ENCODE data around the gene WDR90. TPM values are rescaled to one million over a fixed set of nuclear protein-coding genes. Genes with fewer than 3 reads are reported as not detected.

The WDR90 gene
- total and polyA plus RNA-seq, 8 donors, result 19.9 to 114 (median 30.5) TPM

- intact Hi-C loops (cut with DNase I; ENCODE audit: low total_unique reads), result no loop called here
- Histone ChIP-seq H3K4me3 (no peak overlapping the region), H3K27me3 (peaks cover 0 to 13% (median 0%) of the 10 kb centered on the region in 3 donors), H3K9me3 (no peaks in the 10 kb centered on the region), H3K36me3 (peaks cover 19 to 58% (median 53%) of the 10 kb centered on the region in 4 donors), H3K27ac (no peak overlapping the region), H3K4me1 (peaks cover 23 to 37% (median 27%) of the 10 kb centered on the region in 4 donors)
- WGBS, 5 donors, result 90 to 95% (median 94%) methylated on average over 19 to 33 of the region's 33 CpGs
- no peak for TF ChIP-seq POLR2A (IDR thresholded peaks at IDR 0.05)
- TF ChIP-seq, protein P1, sequence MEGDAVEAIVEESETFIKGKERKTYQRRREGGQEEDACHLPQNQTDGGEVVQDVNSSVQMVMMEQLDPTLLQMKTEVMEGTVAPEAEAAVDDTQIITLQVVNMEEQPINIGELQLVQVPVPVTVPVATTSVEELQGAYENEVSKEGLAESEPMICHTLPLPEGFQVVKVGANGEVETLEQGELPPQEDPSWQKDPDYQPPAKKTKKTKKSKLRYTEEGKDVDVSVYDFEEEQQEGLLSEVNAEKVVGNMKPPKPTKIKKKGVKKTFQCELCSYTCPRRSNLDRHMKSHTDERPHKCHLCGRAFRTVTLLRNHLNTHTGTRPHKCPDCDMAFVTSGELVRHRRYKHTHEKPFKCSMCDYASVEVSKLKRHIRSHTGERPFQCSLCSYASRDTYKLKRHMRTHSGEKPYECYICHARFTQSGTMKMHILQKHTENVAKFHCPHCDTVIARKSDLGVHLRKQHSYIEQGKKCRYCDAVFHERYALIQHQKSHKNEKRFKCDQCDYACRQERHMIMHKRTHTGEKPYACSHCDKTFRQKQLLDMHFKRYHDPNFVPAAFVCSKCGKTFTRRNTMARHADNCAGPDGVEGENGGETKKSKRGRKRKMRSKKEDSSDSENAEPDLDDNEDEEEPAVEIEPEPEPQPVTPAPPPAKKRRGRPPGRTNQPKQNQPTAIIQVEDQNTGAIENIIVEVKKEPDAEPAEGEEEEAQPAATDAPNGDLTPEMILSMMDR (IDR thresholded peaks at IDR 0.05), result no peak
- no peak for TF ChIP-seq EP300 (IDR thresholded peaks at IDR 0.05)
- TF ChIP-seq POLR2AphosphoS5 (IDR thresholded peaks at IDR 0.05), result no peak
- no peak for DNase-seq
Observed at GRCh38 chr16:628321-629061, 20.7 kb upstream of the WDR90 start.

DNA sequence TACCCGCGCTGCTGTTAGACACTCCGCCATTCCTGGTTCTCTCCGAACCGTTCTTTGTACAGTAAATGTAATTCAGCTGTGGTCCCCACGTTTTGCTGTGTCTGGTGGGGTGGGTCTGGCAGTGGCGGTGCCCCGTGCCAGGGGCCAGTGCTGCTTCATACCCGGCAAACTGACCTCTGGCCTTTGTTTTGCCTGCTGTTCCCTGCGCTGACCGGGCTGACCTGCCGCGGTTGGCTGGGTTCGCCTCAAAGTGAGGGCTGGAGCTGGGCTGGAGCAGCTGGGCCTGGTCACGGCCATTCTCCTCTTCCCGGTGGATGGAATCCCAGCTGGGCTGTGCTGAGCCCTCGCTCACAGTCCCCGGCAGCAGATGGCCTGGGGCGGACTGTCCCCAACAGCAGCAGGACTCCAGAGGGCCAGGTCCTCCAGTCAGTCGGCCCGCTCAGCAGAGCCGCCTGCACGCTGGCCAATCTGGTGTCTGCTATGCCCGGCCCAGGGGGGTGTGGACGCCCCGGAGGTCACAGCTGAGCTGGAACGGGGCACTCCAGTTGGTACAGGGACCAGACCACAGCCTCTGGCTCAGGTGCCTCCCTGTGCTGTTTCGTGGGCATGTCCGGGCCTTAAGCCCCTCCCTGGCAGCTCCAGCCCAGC, 19.9 kb upstream of the WDR90 start:
- intact Hi-C loops (cut with DNase I; ENCODE audit: low total_unique reads), result no loop called here
- Histone ChIP-seq H3K27ac (peak overlapping the region in 2 of 5 donors; percentile 1 to 14), H3K9me3 (no peaks in the 10 kb centered on the region), H3K4me3 (no peak overlapping the region), H3K27me3 (peaks cover 0 to 13% (median 0%) of the 10 kb centered on the region in 3 donors), H3K36me3 (peaks cover 24 to 63% (median 61%) of the 10 kb centered on the region in 4 donors), H3K4me1 (peaks cover 23 to 37% (median 31%) of the 10 kb centered on the region in 4 donors)
- TF ChIP-seq, protein P1 (IDR thresholded peaks at IDR 0.05), result no peak
- TF ChIP-seq POLR2AphosphoS5 (IDR thresholded peaks at IDR 0.05) (no peak), POLR2A (IDR thresholded peaks at IDR 0.05) (no peak), EP300 (IDR thresholded peaks at IDR 0.05) (no peak)
- WGBS, 5 donors, result 56 to 78% (median 62%) methylated on average over 22 to 29 of the region's 29 CpGs
- DNase-seq, result peak in 1 of 2 donors; percentile 66

DNA sequence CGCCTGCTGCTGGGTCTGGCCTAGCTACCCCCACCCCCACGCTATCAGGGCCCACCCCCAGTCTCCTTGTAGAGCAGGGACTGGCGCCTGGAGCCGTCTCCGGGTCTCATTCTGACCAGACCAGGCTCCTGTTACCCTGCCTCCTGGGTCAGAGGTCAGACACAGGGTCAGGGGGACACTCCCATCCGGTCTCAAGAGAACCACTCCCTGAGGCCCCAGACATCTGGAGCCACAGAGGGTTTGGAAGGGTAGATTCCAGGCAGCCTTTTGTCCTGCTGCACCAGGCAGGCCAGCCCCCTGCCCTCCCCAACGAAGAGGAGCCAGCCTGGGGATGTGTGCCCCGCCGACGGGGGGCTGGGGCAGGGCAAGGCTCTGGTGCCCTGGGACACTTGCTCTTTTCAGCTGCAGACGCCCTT, 19.3 kb upstream of the WDR90 start:
- Histone ChIP-seq H3K9me3 (no peaks in the 10 kb centered on the region), H3K36me3 (peaks cover 24 to 67% (median 64%) of the 10 kb centered on the region in 4 donors), H3K27ac (peak overlapping the region in 2 of 5 donors; percentile 1 to 14), H3K4me3 (no peak overlapping the region), H3K4me1 (peaks cover 23 to 40% (median 36%) of the 10 kb centered on the region in 4 donors), H3K27me3 (peaks cover 0 to 13% (median 0%) of the 10 kb centered on the region in 3 donors)
- WGBS, 5 donors, result 40 to 49% (median 45%) methylated on average over 5 to 11 of the region's 11 CpGs
- no peak for TF ChIP-seq EP300 (IDR thresholded peaks at IDR 0.05)
- TF ChIP-seq POLR2AphosphoS5 (IDR thresholded peaks at IDR 0.05), result no peak
- TF ChIP-seq, protein P1 (IDR thresholded peaks at IDR 0.05), result no peak
- no peak for TF ChIP-seq POLR2A (IDR thresholded peaks at IDR 0.05)
- DNase-seq, result no peak
- intact Hi-C loops (cut with DNase I; ENCODE audit: low total_unique reads), result no loop called here

DNA sequence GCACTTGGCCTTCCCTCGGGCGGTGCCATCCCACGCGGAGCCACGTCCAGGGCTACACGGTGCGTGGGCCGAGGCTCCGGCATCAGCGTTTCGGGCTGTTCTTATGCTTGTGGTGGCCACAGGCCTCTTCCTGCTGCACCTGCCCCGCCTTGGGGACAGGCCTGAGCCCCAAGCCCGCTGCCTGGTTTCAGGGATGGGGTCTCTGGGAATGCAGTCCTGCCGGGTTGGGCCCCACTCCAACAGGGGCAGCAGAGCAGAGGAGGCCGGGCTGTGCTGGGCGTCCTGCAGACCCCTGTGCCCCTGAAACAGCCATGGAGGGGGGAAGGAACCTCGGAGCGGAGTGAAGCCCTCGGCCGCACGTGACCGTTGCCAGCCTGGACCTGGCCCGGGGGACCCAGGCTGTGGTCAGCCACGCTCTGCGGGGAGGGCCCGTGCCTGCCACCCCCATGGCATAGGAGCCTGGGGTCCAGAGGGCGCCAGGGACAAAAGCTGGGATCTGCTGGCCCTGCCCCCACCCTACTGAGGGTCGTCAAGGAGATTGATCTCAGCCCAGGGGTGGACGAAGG, 18.8 kb upstream of the WDR90 start:
- DNase-seq, result no peak
- no peak for TF ChIP-seq POLR2AphosphoS5 (IDR thresholded peaks at IDR 0.05)
- TF ChIP-seq POLR2A (IDR thresholded peaks at IDR 0.05), result no peak
- no peak for TF ChIP-seq EP300 (IDR thresholded peaks at IDR 0.05)
- TF ChIP-seq, protein P1 (IDR thresholded peaks at IDR 0.05), result no peak
- intact Hi-C loops (cut with DNase I; ENCODE audit: low total_unique reads), result no loop called here
- H3K36me3 ChIP-seq, result peaks cover 23 to 64% (median 61%) of the 10 kb centered on the region in 4 donors
- H3K9me3 ChIP-seq, result no peaks in the 10 kb centered on the region
- H3K4me1 ChIP-seq, result peaks cover 28 to 45% (median 41%) of the 10 kb centered on the region in 4 donors
- no peak overlapping the region for H3K4me3 ChIP-seq
- H3K27ac ChIP-seq, result peak overlapping the region in 2 of 5 donors; percentile 1 to 14
- H3K27me3 ChIP-seq, result peaks cover 0 to 13% (median 0%) of the 10 kb centered on the region in 3 donors
- 39 to 54% (median 47%) methylated on average over 22 to 29 of the region's 29 CpGs for WGBS, 5 donors

Measured in stomach (tissue), 9 donors.